ENCODE data around the gene NUCB1. TPM values are rescaled to one million over a fixed set of nuclear protein-coding genes. Genes with fewer than 3 reads are reported as not detected.

The NUCB1 gene
- total RNA-seq, 1 donor from 2014 or later, result 126 TPM

DNA sequence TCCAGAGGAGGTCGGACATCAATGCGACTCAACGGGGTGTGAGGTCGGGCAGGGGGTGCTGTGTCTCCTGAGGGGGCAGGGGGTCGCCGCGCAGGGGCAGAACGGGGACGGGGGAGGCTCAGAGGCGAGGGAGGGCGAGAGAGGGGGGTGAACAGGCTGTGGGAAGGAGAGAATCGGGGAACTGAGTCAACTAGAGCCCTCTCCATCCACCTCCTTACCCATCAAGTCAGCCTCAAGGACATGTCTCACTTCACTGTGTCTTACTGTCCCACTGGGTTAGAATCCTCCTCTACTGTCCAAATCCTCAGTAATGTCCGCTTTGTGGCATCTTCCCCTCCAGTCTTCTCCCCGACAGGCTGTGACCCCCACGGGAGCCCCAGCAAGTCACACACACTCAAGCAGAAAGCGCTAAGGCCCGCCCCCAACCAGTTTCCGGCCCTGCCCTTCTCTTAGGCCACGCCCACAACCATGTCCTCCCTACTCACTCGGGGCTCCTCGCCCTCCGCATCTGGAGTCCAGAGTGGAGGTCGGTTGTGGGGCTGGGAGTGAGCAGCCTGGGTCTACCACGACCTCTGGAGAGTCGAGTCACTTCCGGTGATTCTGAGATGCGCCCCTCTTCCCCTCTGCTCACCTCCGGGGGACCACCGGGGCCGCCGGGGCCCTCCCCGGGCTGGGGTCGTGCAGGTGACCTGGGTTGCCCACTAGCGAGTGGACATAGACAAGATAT is 41.0 kb upstream of the NUCB1 start:
- no peaks in the 10 kb centered on the region for H3K27me3 Mint-ChIP-seq
- intact Hi-C loops (cut with micrococcal nuclease), result loop anchor here (1.0 to 5.0 kb wide), 3 partner anchors 13 to 108 kb away; partner anchors contain the start of genes FTL, NUCB1 and PPP1R15A
- ATAC-seq (ENCODE audit: low read depth) (peak; percentile 84), DNase-seq (peak; percentile 66)
- H3K27ac Mint-ChIP-seq, result peak overlapping the region; percentile 87
- CTCF ChIA-PET, result interaction anchor here (0.7 to 1.2 kb wide), 2 partner anchors 64 to 112 kb away, joined by 3 to 4 read pairs; no protein-coding TSS in a partner anchor
- POLR2A ChIA-PET, result interaction anchor here (0.6 to 1.8 kb wide), 3 partner anchors 13 to 84 kb away, joined by 6 to 10 read pairs (median 9); partner anchors contain the start of gene PPP1R15A
- TF ChIP-seq CTCF (IDR thresholded peaks at IDR 0.05), result no peak
- no peaks in the 10 kb centered on the region for H3K36me3 Mint-ChIP-seq (ENCODE audit: low read depth)
- peak overlapping the region; percentile 92 for H3K4me3 Mint-ChIP-seq
- no peaks in the 10 kb centered on the region for H3K9me3 Mint-ChIP-seq
- H3K4me1 Mint-ChIP-seq, result peaks cover 7% of the 10 kb centered on the region

- DNase-seq (no peak), ATAC-seq (ENCODE audit: low read depth) (peak; percentile 32)
- H3K9me3 Mint-ChIP-seq, result no peaks in the 10 kb centered on the region
- peak overlapping the region; percentile 44 for H3K4me3 Mint-ChIP-seq
- intact Hi-C loops (cut with micrococcal nuclease), result loop anchor here (5.0 kb wide), 1 partner anchor 107 kb away; the partner anchor contains the start of gene FTL
- H3K36me3 Mint-ChIP-seq (ENCODE audit: low read depth), result no peaks in the 10 kb centered on the region
- ChIA-PET CTCF (interaction anchor here (0.7 kb wide), 1 partner anchor 111 kb away, joined by 3 read pairs; no protein-coding TSS in a partner anchor), POLR2A (no interaction called here)
- no peak for TF ChIP-seq CTCF (IDR thresholded peaks at IDR 0.05)
- peaks cover 7% of the 10 kb centered on the region for H3K4me1 Mint-ChIP-seq
- H3K27ac Mint-ChIP-seq, result peak overlapping the region; percentile 47
- no peaks in the 10 kb centered on the region for H3K27me3 Mint-ChIP-seq
Observed at GRCh38 chr19:48859711-48860572, 40.2 kb upstream of the NUCB1 start.

- ATAC-seq (ENCODE audit: low read depth), result no peak
- Mint-ChIP-seq H3K4me3 (no peak overlapping the region), H3K9me3 (no peaks in the 10 kb centered on the region), H3K4me1 (peaks cover 8% of the 10 kb centered on the region), H3K27ac (no peak overlapping the region), H3K27me3 (no peaks in the 10 kb centered on the region), H3K36me3 (ENCODE audit: low read depth) (no peaks in the 10 kb centered on the region)
- ChIA-PET POLR2A (no interaction called here), CTCF (interaction anchor here (0.7 to 0.8 kb wide), 2 partner anchors 18 to 71 kb away, joined by 4 to 5 read pairs; no protein-coding TSS in a partner anchor)
- intact Hi-C loops (cut with micrococcal nuclease), result no loop called here
- TF ChIP-seq CTCF (IDR thresholded peaks at IDR 0.05), result no peak
- DNase-seq, result no peak
Observed at GRCh38 chr19:48861313-48861712, 38.8 kb upstream of the NUCB1 start.

DNA sequence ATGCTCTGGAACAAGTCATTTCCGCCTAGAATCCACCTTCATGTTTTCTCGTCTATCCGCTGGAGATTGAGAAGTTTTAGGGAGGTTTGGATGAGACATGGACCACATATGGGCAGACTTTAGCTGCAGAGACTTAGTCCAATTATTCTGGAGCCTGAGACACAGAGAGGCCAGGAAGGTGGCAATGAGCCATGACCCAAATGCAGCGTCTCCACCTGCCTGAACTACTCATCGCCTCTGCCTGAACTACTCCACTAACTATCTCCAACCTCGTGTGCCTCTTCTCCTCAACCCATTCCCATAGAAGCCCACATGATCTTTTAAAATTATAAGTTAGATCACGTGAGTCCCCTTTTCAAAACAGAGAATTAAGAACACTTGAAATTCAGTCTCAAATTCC is 37.3 kb upstream of the NUCB1 start:
- ChIA-PET CTCF (no interaction called here), POLR2A (interaction anchor here (1.6 kb wide), 1 partner anchor 9 kb away, joined by 4 read pairs; the partner anchor contains the start of gene PPP1R15A)
- DNase-seq, result no peak
- Mint-ChIP-seq H3K27ac (no peak overlapping the region), H3K36me3 (ENCODE audit: low read depth) (no peaks in the 10 kb centered on the region), H3K9me3 (no peaks in the 10 kb centered on the region), H3K4me3 (no peak overlapping the region), H3K27me3 (no peaks in the 10 kb centered on the region), H3K4me1 (peaks cover 10% of the 10 kb centered on the region)
- no peak for TF ChIP-seq CTCF (IDR thresholded peaks at IDR 0.05)
- no peak for ATAC-seq (ENCODE audit: low read depth)
- intact Hi-C loops (cut with micrococcal nuclease), result no loop called here

GRCh38 chr19:48866692-48867091 is 33.4 kb upstream of the NUCB1 start:
- no peaks in the 10 kb centered on the region for H3K36me3 Mint-ChIP-seq (ENCODE audit: low read depth)
- H3K4me1 Mint-ChIP-seq, result peaks cover 3% of the 10 kb centered on the region
- H3K27ac Mint-ChIP-seq, result no peak overlapping the region
- intact Hi-C loops (cut with micrococcal nuclease), result no loop called here
- CTCF ChIA-PET, result no interaction called here
- POLR2A ChIA-PET, result no interaction called here
- TF ChIP-seq CTCF (IDR thresholded peaks at IDR 0.05), result no peak
- DNase-seq, result no peak
- H3K9me3 Mint-ChIP-seq, result no peaks in the 10 kb centered on the region
- ATAC-seq (ENCODE audit: low read depth), result no peak
- no peaks in the 10 kb centered on the region for H3K27me3 Mint-ChIP-seq
- no peak overlapping the region for H3K4me3 Mint-ChIP-seq

Measured in activated B cell treated with CpG ODN at 0.5 μM for 24 hours (primary cell).